ENCODE data around the gene NEURL1B.

GRCh38 chr5:172733131-172733973 is 92.3 kb downstream of the NEURL1B start:
- TF ChIP-seq CTCF (conservative IDR thresholded peaks at IDR 0.05; ENCODE audit: low read length) (no peak), EZH2phosphoT487 (IDR thresholded peaks at IDR 0.05; ENCODE audit: borderline replicate concordance) (no peak)

Data from Loucy (cell line).